ENCODE results near the gene AMT.

DNA sequence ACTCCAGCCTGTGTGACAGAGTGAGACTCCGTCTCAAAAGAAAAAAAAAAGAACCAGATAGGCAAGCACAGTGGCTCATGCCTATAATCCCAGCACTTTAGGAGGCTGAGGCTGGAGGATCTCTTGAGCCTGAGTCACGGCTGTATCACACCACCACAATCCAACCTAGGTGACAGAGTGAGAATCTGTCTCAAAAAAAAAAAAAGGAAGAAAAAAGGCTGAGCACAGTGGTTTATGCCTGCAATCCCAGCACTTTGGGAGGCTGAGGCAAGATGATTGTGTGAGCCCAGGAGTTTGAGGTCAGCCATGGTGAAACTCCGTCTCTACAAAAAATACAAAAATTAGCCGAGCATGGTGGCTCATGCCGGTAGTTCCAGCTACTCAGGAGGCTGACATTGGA, 12.5 kb upstream of the AMT start:
- TF ChIP-seq, protein P1, sequence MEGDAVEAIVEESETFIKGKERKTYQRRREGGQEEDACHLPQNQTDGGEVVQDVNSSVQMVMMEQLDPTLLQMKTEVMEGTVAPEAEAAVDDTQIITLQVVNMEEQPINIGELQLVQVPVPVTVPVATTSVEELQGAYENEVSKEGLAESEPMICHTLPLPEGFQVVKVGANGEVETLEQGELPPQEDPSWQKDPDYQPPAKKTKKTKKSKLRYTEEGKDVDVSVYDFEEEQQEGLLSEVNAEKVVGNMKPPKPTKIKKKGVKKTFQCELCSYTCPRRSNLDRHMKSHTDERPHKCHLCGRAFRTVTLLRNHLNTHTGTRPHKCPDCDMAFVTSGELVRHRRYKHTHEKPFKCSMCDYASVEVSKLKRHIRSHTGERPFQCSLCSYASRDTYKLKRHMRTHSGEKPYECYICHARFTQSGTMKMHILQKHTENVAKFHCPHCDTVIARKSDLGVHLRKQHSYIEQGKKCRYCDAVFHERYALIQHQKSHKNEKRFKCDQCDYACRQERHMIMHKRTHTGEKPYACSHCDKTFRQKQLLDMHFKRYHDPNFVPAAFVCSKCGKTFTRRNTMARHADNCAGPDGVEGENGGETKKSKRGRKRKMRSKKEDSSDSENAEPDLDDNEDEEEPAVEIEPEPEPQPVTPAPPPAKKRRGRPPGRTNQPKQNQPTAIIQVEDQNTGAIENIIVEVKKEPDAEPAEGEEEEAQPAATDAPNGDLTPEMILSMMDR (IDR thresholded peaks at IDR 0.05) = no peak
- TF ChIP-seq EP300 (IDR thresholded peaks at IDR 0.05) (no peak), POLR2A (IDR thresholded peaks at IDR 0.05) (no peak)
